ENCODE measurements around the gene TTC23.

TTC23 gene, protein sequence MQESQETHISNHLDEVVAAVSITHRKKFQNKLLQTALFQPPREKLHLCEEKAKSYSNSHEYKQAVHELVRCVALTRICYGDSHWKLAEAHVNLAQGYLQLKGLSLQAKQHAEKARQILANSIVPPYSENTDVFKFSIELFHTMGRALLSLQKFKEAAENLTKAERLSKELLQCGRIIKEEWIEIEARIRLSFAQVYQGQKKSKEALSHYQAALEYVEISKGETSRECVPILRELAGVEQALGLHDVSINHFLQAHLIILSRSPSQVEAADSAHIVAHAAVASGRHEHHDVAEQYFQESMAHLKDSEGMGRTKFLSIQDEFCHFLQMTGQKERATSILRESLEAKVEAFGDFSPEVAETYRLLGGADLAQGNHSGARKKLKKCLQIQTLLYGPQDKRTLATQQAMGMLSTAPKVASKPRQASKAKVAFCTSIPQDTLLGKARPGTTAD

DNA sequence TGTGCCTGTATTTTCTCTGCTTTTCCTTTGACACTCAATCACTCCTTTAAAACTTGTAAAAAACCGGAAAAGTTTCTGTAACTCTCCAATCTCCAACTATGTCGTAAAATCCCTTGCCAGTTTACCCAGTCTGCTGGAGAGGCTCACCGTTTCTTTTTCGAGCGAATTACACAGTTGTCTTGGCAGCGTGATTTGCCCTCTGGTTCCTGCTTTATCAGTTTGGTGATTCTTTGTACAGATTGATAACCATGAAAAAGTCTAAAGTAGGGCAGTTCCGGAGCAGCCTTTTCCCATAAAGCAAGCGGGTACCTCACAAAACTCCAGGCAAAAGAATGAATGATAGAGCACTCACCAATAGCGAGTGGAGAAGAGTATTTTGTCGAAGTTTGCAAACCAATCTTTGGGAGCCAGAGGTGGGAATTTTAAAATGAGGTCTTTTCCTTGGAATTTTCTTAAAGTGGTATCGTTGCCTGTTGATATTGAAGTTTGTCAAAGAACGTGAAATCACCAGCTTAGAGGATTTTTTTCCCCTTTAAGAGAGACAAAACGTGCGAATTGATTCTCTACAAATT, at the start of gene TTC23:
TSS of gene TTC23 (minus strand) at position 312 of the 572 bp plus-strand sequence. CDS start 20,869 bp downstream, outside the sequence.
- DNase-seq, result no peak

DNA sequence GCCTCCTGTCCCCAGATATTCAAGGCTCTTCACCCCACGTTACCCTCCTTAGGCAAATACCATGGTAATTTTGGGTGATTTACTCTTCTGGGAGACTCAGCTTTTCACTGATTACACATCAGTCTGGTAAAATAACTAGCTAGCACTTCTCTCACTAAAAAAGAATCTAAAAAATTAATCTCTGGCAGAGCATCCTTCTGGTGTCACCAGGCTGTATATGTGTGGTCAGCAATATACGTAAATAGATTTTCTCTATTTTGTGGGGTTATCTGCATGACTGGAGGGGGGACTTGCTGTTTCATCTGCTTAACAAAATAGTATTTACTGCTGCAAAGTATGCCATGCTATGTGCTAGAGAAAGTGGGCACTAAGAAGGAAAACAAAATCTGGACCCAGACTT, 47.0 kb upstream of the TTC23 start:
- no peak for DNase-seq

DNA sequence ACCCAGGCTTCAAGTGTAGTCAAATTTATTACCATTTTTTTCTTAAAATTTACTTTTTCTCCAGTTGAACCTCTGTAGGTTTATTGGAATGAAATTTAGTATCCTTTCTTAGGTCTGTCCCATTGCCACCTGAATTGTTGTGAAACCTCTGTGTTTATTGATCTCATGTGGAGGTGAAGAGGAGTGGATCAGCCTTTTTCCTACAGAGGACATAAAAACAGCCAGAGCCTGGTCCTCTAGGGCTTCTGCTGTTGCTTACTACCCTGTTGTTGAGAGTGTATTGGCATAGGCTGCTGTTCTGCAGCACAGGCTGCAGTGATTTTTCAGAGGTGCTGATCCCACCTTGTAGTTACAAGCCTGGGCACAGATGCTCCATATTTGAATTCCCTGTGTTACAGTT, 46.5 kb upstream of the TTC23 start:
- no peak for DNase-seq

DNA sequence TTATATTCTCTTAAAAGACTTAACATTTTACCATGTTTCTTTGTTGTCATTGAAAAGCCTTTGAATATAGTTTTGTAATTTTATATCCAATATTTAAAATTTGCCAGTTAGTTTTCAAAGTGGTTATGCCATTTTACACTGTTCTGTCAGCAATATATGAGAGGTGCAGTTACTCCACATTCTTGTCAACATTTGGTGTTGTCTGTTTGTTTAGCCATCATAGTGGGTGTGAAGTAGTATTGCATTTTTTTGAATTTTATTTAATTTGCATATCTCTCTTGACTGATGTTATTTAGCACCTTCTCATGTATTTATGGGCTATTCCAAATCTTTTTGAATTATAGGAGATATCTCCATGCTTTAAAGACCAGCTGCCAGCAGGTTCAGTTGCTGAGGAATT, 42.3 kb upstream of the TTC23 start:
- DNase-seq, result no peak

DNA sequence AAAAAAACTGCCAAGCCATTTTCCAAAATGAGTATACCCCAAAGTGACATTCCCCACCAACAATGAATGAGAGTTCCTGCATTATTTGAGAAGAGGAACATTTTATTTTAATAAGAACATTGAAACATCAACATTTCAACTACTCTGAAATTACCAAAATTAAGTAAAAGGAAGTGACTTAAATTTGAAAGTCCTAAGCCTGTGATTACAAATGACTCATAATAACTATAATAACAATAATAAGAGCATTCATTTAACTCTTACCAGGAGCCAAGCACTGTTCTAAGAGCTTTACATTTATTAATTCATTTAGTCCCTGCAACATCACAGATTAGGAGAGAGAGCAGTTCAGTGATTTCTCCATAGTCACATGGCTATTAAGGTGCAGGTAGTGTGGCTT, 34.3 kb upstream of the TTC23 start:
- DNase-seq, result no peak

DNA sequence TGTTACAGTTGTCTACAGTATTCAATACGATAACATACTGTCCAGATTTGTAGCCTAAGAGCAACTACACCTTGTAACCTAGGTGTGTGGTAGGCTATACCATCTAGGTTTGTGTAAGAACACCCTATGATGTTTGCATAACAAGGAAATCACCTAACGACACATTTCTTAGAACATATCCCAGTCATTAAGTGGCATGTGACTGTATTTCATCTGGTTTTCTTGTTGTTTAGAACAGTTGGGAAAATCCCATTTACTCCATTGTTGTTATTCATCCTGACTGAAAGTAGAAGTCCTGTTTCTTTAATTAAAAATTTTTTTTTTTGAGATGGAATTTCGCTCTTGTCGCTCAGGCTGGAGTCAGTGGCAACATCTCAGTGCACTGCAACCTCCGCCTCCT, 33.2 kb upstream of the TTC23 start:
- no peak for DNase-seq

DNA sequence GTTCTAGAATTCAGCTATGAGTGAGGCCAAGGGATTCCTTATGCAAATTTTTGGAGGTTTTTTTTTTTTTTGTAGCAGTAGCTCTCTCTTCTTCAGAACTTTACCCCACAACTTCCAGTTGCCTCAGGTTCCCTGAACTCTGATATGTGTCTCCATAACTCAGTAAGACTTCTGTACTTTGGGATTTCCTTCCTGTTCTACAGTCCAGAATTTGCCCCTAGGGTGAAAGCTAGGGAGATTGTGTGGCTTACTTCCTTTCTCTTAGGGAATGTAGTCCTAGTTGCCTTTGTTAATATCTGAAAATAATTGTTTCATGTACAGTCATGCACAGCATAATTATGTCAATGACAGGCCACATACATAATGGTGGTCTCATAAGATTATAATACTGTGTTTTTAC, 32.7 kb upstream of the TTC23 start:
- DNase-seq, result no peak

DNA sequence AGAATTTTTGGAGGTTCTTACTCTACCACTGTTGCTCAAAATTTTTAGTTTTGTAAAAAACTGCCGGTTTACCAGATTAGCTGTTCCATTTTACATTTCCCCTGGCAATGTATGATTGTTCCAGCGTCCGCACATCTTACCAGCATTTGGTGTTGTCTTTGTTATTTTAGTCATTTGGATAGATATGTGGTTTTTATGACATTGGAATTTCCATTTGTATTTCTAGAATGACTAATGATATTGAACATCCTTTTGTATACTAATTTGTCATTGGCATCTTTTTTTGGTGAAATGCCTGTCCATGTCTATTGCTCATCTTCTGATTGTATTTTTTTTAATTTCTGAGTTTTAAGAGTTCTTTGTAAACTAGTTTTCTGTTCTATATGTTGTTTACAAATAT, 30.4 kb upstream of the TTC23 start:
- peak; percentile 58 for DNase-seq

DNA sequence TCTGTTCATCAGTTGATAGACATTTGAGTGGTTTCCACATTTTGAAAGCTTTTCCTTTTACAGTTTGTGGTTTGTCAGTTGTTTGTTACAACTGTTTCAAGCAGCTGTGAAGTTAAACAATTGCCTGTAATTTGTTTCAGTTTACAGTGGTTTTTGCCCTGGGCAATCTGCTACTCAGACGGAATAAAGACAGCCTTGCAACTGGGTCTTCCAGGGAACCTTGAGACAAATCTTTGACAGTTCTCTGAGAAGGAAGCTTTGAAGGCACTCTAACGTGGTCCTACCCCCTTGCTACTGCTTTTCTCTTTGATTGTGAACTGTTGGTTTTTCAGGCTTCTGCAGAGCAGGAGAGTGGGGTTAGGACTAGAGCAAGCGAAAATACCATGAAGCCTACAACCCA, 29.9 kb upstream of the TTC23 start:
- DNase-seq, result peak; percentile 36

DNA sequence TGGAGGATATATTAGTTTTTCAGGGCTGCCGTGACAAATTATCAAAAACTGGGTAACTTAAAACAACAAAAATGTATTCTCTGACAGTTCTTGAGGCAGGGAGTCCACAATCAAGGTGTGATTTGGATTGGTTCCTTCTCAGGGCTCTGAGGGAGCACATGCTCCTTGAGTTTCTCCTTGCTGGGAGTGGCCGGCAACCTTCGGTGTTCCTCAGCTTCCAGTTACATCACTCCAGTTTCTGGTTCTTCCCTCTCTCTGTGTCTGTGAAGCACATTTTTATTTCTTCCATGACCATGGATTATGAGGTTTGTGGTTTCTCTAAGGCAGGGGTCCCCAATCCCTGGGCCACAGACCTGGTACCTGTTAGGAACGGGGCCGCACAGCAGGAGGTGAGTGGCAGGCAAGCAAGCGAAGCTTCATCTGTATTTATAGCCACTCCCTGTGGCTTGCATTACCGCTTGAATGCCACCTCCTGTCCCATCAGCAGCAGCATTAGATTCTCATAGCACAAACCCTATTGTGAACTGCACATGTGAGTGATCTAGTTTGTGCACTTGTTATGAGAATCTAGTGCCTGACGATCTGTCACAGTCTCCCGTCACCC, 26.2 kb upstream of the TTC23 start:
- no peak for DNase-seq

DNA sequence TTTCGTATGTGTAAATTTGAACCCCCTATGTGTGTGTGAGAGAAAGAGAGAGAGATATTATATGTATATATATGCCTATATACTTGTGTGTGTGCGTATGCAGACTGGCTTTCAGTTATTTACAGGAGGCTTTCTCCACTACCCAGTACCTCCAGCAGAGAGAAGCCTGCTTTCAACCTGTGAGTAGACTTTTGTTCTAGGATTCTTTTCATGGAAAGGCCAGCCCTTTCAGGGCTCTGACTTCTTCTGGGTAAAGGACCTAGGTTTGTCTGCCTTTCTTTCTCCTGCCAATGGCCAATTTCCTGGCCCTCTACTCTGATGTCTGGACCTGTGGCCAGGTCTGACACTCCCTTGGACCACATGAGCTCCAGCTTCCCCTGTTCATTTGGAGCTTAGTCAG, 25.7 kb upstream of the TTC23 start:
- DNase-seq, result no peak

DNA sequence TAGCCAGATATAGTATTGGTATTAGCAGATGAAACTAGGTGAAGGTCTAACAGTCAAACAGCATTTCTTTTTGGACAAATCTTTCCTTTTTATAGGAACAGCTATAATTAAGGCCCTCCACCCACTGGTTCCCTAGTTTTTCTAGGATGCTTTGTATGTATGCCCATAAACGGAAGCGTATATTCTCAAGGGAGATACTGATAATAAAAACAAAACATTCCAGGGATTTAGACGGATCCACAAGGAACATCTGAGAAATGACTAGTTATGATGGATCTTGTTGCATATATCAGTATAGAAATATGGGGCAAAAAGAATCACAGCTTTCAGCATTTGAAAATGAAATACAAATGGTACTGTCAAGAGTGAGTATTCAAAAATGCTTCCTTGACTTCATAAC, 24.4 kb upstream of the TTC23 start:
- no peak for DNase-seq

DNA sequence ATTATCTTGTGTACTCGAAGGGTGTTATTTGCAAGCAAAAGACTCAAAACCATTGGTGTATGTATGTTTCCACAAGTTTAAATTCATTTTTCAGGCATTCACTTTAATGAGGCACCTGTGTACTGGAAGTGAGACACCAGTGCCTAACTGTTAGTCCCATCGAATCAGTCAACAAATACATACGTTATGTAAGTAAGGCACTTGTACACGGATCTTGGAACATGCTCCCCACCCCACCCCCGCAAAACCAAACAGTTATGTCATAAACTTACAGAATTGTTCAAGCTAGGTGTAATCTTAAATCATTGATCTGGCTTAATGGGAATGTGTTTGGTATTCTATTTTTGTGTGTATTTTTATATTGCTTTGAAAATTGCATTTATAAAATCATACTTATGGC, 19.1 kb upstream of the TTC23 start:
- no peak for DNase-seq

DNA sequence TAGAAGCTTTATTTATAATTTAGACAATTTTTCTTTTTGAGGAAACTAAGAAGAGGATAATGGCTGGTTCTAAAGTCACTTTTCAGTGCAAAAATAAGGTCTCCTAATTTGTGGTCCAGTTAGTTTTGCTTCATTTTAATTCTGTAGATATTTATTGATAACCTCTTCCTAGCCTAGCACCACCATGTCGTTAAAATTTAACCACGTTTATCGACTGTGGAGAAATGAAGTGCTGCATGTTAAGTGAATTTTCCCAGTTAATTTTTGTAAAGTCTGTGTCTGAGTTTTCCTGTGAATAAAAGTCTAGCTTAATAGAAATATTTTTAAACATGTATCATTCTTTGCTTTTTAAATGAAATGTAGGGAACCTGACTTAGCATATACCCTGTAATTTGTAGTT, 18.6 kb upstream of the TTC23 start:
- no peak for DNase-seq

DNA sequence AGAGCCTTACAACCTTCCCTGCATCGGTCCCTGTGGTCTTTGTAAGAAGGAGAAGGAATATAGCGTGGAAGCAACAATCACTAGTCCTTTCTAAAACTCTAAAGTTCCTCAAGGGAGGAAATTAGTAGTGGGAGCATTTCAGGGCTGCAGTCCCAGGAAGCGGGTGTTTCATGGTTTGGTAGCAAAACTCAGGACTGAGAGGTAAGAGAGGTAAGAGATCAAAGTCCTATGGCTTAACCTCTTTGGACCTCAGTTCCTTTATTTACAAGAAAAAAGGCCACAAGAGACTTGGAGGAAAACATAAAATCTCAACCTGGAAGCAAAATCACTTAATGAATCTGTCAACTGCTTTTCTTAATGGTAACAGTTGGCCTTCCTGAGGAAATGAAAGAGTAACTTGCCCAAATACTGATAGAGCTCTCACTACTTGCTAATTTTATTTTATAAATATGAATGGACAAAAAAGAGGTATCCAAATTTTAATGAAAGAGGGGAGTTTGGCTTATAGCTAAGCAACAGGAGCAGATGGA, 16.2 kb upstream of the TTC23 start:
- DNase-seq, result no peak

DNA sequence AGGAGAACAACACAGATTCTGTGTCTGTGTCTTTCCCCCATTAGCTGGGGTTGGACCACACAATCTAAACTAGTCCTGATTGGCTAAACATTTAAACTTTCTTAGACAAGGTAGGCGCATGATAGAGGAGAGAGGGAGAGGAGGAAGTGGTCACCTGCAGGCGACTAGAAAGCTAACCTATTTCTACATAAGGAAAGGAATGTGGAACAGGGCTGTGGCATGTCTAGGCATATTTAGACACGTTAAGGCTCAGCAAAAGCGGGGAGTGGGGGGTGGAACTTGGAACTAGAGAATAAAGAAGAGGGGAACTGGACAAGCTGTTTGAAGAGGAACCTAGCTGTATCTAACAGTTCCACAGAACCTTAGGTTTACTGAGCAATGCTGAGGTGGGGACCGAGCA, 14.7 kb upstream of the TTC23 start:
- DNase-seq, result no peak

DNA sequence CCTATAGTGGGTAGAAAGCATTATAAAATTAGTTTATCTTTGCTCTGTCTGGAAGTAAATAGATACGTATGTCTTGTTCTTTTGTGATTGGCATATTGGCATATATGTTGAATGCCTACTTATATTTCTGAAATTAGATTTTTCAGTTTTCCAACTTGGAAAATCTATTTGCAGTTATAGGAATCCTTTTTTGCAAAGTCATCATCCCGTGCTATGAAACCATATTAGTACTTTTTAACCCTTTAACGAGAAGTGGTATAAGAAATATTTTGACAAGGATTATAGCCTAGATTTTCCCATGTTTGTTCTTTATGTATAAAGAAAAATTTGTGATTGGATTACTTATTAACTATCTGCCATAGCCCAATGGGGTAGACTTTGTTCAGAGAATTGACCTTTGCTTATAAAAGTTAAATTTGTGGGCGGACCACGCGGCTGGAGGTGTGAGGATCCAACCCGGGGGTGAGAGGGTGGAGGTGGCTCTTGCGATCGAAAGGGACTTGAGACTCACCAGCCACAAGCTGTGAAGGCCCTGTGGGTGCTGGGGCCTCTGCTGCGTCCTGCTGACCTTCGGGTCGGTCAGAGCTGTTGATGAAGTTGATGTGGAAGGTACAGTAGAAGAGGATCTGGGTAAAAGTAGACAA, 7.8 kb upstream of the TTC23 start:
- DNase-seq, result no peak

DNA sequence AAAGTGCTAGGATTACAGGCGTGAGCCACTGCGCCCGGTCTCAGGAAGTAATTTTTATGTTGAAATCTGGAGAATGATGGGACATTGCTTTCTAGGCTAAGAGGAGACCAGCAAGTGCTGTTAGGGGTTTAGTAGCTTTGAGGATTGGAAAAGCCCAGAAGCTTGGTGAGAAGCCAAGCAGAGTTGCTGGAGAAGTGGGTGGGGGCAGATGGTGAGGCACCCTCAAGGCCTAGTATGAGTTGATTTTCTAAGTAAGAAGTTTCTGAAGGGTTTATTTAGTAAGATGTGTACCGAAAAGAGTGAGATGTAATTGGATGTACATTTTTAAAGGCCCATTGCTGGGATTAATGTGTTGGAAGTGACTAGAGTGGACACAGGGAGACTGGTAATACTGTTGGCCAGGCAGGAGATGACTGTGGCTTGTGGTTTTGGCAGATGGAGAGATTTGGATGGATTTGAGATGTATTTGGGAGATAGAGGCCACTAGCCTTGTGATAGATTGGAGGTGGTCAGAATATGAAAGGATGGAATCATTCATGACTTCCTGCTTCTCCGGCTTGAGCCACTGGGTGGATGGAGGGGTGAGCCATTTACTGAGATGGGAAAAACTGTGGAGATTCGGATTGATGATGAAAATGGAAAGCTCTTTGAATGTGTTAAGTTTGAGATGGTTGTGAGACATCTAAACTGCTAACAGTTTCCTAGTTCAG, 4.2 kb upstream of the TTC23 start:
- peak; percentile 30 for DNase-seq

DNA sequence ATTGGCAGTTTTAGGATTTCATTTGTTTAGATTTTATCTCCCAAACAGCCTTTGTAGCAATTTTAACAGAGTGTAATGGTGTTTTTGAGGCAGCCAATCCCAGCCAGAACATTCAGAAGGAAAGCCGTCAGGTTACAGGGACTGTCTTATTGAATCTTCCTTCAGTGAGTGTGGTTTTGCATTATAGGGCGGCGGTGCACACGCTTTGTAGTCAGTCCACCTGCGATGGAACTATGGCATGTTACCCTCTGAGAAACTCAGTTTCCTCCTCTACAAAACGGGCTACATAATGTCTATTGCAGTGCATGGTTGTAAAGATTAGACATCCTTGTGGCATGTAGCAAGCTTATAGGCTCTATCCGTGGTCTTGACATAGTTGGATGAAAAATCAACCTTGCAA, 2.9 kb upstream of the TTC23 start:
- no peak for DNase-seq

DNA sequence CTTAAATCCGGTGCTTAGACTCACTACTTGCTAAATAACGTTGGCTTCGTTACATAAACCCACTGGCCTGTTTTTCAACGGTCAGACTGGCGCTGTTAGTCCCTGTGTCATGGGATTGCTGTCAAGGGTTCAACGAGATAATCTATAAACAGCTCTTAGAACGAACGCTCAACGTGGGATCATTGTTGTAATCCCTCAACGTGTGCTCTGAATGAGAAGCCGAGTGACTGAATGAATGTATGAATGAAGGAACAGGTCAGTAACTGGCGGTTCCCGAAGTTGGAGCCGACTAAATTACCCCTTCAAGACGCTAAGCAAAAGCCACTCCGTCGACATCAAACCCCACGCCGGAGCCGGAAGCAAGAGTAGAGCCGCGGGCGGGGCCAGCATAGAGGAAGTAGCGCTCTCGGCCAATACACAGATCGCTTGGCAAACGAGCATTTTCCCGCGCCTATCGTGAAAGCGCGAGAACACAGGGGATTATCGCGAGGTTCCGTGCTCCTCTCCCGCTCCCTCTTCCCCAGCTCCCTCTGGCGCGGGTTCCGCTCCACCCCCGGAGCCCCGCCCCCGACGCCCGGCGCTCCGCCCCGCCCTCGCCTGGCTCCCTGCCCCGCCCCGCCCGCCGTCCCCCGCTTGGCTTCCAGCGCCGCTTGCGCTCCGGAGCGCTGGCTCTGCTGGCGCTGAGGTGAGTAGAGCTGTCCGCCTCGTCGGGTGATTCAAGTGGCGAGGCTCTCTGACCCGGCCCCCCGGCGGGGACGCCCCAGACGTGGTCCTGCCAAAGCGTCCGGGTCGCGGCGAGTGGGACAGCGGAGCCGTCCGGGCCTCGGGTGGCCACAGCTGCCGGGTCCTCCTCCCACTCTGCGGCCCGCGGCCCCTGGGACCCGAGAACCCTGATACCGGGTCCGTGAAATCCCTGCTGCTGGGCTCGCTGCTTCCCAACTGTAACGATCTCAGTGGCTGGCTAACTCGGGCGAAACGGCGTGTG, 1.8 kb upstream of the TTC23 start, which contains the start of gene LRRC28:
TSS of gene LRRC28 (plus strand) at position 625 of the 985 bp plus-strand sequence. CDS start 4,477 bp downstream, outside the sequence.
- peak; percentile 98 for DNase-seq

DNA sequence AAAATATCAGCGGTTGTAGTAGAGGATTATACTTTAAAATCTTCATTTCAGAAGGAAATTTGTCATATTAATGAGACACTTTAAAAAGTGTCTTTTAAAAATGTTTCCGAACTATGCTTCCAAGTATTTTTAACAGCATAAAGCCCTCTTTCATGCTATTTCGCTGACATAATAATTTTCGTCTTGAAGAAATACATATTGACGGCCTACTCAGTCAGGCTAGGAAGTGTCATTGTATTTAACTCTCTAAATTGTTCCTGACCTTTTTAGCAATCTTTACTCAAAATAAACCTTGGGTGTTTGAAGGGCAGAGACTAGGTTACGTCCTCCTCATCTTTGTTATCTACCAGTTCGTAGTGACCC, 1.1 kb upstream of the TTC23 start:
- no peak for DNase-seq

DNA sequence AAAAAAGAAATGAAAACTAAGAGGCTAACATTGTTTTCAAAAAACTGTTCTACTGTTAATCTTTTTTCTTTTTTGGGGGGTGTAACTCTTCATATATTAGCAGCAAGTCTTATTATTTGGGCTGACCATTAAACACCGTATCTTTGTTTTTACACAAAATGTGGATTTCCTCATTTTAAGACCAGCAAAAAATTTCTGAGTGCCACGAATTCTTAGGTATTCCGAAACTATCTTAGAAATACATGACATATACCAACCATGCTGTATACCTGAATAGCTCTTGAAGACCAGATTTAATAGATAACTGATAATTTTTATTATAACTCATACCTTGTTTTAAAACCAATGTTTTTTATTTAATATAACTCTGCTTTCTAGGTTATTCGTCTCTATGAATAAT, 620 bp upstream of the TTC23 start:
- DNase-seq, result no peak
